Measurements from ENCODE around the gene EXOC6B.

EXOC6B gene

DNA sequence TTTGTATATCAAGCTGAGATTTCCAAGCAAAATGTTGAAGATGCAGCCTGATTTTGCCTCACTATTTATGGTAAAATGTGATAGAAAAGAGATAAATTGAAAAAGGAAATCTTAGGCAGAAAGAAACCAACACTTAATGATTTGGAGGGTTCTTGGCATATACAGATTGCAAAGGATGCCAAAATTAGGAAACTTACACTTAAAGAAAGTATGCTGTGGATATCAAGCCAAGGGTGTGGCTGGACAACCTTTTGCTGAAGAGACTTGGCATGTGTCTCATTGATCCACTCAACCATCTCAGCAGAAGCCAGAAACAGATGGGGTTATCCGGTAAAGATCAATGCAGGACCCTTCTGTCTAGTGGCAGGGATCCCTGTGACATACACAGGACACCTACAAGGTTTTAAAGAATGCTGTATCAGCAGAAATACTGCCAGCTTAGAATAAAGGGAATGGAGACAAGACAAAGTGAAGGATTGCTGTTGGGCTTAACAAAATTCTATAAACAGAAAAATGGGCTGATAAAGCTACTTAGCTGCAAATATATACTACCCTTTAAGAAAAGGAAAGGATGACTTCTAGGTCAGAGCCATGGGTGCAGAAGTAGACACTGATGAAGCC, 570.9 kb downstream of the EXOC6B start:
- DNase-seq = no peak

DNA sequence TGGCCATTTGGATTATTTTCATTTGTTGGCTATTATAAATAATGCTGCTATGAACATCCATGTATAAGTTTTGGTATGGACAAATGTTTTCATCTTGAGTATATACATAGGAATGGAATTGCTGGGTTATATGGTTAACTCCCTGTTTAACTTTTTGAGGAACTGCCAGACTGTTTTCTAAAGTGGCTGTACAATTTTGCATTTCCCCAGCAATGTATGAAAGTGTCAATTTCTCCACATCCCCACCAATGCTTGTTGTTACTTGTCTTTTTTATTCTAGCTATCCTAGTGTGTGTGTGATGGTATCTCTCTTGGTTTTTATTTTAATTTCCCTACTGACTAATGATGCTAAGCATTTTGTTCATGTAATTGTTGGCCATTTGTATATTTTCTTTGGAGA, 587.5 kb downstream of the EXOC6B start:
- no peak for DNase-seq

DNA sequence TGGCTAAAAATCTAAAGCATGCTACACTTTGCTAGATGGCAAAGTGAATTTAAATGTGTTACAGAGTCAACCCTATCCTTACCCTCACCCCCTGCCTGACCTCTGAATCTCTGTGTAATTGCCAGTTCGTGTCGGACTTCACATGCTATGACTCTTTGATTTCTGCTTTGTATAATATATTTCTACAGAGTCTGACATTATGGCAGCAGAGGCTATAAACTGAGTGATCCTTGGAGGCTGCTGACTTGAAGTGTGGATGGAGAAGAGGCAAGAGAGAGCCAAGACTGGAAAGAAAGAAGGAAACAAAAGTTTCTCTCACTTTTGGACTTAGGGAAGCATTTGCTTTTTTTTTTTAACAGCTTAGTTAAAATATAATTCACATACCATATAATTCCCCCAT, 588.3 kb downstream of the EXOC6B start:
- no peak for DNase-seq

DNA sequence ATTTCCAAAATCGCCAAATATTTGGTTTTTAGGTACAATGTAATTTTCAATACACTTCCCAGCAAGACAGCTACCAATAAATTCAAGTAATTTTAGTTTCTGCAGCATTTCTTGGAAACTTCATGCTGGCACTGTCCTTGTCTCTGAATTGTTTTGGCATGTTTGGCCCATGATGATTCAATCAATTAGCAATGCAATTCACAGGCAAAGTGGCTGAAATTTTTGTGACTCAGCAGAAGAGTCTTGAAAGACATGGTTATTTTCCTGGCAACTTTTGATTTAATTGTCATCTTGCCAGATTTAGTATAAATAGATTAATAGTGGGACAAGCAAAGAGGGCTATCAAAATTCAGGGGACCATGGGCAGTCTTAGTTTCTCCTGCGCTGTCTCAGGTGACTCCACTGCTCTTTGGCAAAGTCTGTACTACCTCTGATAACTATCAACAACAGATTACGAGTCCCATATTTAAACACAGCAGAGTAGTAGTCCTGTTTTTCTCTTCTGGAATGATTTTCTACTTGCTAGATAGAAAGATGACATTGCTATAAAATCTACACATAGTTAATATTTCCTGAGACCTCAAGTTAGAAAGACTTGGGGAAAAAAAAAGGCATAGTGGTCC, 589.3 kb downstream of the EXOC6B start:
- no peak for DNase-seq

DNA sequence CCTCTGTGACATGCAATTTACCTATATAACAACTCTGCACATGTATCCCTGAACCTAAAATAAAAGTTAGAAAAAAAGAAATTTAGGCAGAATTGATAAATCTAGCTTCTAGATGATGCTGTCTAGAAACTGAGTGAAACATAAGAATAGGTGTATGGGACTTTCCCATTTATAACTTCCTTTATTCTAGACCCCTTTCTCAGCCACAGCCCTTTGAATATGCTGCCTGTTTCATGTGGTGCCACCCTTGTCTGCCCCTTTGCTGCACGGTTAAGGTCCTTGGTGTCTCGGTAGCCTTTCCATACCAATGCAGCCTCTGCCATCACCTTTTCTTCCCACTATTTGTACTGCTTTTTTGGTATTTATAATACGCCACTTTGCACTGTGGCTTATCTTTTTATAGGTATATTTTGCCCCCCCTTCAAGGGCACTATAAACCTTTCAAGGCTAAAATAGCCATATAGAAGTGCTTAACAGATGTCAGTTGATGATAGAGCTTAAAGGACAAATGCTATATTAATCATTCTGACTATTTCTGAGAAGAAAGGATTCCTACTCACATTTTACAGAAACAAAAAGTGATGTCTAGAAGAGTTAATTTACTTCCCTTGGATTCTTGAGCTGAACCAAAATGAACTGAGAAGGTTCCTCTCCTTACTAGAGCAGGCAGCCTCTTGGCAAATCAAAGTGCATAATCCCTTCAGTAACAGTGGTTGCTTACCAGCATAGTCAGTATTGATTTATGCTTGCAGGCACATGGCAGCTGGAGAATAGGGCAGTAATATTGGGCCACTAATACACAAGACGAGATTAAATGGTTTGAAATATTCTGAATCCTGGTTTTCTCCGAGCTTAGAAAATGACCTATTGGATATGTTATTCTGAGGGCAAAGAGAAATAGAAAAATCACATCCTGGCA, 590.1 kb downstream of the EXOC6B start:
- no peak for DNase-seq

DNA sequence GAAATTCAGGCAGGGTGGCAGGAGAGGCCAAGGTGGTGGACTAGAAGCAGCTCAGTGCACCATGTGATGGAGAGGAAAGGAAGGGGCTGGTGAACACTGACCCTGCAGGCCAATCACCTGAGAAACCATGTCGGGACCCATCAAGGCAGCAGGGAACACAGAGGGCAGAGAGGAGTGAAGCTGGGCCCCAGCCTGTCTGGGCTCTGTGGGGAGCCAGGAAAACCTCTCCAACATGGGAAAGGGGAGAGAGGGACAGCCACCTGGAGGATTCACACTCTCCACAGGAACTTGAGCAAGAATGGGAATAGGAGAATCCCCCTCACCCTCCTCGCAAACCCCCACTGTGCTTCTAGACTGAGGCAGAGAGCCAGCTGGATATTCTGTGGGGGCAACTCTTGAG, 592.6 kb downstream of the EXOC6B start:
- no peak for DNase-seq

DNA sequence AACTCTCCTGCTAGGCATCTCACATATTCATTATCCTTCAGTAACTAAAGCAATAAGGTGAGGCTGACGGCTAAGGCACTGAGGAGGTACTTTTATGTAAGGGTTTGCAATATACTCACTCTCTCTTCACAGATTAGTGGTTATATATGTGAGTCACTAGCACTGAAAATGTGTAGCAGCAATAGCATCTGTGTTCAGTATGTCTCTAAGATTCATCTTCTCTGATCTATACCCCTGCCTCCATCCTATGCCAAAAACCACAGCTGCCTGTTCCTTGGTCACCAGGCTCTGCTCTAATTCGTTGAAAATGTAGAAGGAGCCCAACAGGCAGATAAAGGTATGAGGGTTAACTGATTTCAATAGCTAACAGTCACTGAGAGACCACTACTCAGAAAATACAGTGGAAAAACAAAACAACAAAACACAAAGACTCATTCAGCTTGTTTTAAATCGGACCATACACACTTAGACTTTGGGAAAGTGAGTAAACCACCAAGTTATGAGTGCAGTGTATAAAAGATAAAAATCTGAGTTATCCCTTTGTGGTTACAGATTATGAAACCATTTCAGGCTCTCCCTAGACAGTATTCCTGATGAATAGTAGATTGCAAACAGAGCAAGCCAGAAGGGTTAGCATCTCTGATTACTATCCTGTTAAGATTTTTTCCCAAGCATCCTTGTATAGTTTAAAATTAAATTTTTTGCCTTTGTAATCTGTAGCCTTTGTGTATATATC, 602.8 kb downstream of the EXOC6B start:
- no peak for DNase-seq

DNA sequence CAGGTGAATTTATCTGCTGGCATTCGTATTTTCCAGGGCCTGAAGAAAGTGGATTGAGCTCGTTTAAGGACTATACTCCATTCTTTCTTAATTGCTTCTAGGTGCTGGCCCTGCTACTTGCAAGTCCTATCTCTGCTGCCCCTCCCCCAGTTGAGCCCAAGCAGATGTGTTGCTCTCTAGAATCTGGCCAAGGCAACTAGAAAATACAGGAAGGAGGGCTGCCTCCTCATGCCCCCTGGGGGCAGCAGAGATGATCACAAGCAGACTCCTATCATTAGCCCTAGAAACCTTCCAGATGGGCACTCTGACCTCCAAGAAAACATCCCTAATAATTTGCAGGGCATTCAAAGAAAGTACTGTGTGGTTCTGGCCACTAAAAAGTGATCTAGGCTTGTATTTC, 605.7 kb downstream of the EXOC6B start:
- no peak for DNase-seq

DNA sequence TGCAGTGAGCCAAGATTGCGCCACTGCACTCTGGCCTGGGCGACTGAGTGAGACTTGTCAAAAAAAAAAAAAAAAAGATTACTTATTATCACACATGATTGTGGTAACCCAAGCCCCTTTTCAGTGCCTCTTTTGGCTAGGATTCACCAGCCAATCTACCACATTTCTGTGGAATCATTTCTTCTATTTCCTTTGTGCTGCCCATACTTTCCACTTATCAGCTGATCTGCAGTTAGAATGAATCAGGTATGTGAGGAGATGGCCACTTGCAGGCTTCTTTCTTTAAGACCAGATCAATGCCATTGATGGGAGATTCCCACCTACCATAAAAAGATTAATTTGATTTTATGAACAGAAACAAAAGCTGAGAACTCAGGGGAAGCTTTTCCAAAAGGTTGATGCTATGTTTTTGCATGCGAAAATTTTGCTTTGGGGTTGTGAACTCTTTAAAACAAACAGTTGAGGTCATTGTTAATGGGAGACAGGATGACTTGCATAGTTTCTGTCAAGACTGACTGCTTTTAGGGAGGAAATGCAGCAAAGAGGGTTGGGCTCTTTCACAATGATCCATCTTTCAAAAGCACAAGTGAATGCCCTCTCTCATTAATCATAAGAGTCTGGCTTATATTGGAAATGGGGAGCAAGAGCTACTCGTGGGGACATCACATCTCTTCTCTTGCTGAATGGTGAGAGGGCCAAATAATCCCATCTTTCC, 611.2 kb downstream of the EXOC6B start:
- DNase-seq = no peak

DNA sequence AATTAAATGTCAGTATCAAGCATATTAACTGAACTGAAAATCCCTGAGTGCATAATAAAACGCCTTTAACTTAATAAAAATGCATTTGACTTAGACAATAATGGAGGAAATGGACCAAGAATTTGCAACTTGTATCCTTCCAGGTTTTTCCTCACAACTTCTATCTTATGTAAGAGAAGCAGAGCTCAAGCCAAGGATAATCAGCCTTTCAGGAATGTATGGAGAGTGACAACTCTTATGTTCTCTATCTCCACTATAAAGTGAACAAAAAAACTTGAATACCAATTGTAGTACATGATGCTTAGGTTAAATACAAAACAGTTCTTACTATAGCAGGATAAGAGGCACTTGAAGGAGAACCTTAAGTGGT, 613.4 kb downstream of the EXOC6B start:
- DNase-seq = no peak

DNA sequence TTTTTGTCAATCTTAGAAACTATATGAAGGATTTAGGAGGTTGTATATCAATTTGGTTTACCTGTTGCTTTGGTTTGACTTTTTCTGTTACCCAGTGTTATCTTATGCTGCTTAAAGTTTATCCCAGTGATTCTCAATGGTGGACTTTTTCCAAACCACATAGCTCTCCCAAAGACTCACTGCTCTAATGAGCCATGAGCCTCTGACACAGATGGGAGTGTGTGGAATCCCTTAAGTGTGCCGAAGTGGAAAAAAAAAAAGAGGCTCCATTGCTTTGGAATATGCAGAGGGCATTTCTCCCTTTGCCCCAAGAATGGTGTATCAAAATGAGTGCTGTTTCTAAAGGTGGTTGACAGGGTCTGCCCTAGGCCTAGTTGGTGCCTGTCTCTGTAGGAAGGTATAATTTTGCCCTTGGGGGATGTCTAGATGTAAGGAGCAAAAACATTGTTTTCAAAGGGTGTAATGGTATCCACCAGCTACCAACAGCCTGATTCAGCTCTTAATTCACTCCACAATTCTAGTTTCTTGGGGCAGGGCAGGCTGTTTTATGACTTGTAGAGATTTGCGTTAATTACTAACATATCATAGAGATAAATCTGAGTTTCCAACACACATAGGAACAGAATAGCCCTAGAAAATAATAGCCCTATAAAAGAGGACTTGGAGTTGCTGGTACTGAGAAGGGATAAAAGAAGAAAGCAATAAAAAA, 613.9 kb downstream of the EXOC6B start:
- no peak for DNase-seq

DNA sequence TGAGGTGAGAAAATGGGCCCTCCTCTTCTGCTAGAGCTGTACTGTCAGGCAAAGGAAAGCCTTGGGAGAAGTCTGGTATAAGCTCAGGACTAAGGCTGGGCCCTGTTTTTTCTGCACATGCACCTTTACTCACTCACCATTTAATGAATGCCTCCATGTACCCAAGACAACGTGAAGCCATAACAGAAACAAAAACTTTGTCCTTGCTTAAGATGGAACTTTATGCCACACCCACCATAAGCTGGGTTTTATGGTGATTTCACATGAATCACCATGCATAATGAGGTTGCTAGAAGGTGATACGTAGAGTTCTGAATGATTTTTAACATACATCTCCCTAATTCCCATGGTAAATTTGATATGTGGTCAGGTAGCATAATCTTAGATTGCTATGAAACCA, 614.5 kb downstream of the EXOC6B start:
- DNase-seq = no peak

DNA sequence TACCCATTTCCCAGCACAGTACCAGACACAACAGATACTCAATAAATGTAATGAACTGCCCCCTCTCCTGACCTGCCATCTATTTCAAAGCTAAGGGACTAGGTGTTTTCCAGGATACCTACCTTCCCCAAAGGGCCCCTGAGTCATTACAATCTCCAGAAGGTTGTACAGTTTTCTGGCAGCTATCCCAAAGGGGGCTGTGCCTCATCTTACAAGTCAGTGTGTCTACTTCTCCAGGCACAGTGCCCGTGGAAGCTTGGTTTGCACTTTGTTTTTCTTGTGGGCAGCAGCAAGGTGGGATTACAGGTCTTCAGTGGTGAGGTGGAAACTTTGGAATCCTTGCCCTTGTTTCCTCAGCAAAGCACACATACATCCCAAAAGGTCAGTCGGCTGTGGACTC, 615.4 kb downstream of the EXOC6B start:
- DNase-seq = no peak

DNA sequence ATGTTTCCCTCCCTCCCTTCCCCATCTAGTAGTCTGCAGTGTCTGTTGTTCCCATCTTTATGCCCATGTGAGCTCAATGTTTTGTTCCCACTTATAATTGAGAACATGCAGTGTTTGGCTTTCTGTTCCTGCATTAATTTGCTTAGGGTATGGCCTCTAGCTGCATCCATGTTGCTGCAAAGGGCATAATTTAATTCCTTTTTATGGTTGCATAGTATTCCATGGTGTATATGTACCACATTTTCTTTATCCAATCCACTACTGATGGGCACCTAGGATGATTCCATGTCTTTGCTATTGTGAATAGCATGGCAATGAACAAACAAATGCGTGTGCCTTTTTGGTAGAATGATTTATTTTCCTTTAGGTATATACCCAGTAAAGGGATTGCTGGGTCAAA, 617.6 kb downstream of the EXOC6B start:
- no peak for DNase-seq

DNA sequence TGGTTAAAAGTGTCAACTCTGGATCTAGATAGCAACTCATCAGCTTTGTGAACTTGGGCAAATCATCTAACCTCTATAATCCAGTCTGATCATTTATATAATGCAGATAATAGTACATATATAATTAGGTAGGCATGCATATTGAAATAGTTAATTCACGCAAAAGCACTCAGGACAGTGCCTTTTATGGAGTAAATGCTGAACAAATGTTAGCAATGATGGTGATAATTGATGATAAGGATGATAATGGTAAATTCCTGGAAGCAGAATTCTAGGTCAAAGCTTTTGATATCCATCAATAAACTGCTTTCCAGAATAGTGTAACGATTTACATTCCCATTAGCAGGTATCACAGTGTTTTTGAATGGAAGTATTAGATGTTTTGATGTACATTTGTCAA, 618.5 kb downstream of the EXOC6B start:
- DNase-seq = no peak

DNA sequence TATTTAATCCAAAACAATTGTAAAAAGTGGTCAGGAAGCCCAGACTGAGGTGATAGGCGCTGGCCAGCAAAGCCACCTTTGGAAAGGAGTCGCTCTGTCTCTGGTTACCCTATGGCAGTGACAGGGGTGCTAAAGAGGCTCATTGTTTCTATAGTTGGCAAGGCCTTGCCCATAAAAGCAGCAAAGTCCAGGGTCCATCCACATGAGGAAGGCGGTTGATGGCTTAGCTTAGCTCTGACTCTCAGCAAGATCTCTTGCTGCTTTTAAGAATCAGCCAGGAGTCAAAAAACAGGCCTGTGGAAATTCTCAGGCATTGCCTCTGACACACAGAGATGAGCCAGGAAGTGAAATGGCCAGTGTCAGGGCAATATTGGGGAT, 620.3 kb downstream of the EXOC6B start:
- no peak for DNase-seq

DNA sequence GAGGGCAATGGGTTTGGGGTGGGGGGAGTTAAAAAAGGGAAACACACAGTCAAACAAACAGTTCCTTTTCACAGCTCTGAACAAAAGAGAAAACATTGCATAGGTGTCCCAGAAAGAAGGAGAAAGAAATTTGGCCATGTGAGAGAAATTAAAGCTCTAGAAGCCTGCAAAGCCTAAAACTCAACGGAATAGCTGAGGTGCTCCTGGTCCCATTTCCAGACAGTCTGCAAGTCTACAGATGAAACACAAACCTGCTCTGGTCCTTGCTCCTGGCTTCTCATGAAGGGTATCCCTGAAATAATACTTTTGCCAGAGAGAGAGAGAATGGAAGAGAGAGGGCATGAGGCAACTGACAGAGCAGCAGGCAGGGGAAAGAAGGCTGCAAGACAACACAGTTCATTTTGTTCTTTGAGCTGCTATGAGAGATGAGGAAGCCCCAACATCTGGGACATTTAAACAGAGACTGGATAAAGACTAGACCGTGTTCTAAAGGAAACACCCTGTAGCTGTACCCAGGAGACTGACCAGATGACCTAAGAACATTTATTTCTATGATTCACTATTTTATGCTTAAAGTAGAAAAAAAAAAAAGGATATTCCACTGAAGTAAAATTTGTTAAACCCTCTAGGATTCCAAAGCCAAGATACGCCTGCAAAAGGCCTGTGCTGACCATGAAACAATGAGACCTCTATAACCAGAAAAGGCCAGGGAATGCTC, 620.9 kb downstream of the EXOC6B start:
- no peak for DNase-seq

DNA sequence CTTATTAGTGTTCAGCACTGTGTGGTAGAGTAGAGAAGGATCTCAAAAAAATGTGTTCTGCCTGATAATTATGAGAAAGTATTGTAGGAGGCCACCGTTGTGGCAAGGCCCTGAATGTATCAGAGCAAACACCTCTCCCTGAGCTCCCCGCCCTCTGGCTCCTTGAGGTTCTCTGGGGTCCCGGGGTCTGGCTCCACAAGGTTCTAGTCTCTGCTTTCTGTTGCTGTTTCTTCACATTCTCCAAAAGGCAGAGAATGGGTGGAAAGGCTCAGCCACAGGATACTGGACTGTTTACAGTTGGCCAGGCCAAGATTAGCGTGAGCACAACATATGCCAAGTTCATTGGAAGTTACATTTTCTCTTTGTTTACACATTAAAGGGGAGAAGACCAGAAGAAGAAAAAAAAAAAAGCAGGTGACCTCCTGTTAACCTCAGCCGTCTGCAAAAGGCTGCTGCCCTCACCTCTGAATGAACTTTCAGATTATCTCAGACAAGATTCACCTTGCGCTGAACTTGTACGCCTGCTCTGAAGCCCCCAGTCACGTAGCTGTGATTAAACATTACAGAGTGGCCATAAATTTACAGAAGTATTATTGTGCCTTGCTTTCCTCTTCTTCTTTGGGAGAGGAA, 621.6 kb downstream of the EXOC6B start:
- no peak for DNase-seq

DNA sequence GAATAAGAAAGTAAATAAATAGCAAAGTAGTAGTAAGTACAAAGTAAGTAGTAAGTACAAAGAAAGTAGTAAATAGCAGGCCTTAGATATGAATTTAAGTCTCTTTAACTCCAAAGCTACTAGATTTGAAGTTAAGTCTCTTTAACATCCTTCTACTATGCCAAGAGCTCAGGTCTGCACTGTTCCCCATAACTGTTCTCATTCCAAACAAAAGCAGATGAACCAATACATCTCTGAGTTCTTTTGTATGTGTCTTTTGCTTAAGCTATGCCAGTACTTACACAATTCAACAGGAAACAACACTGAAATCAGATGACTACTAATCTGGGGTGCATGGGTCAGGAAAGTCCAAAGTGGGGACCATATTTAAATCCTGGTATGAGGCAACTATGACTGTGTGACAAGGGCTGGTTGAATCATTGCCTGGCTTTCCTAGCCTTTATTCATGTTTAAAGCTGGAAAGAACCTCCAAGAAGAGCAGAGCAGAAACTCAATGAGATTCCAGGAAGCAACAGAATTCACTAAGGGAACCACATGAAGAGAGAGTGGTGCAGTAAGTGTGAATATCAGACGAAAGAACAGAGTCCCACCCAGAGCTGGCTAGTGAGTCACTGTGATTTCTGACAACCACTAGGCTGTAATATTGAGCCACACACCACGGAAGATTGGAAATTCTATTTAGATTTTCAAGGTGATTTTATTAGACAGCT, 627.1 kb downstream of the EXOC6B start:
- DNase-seq = no peak

DNA sequence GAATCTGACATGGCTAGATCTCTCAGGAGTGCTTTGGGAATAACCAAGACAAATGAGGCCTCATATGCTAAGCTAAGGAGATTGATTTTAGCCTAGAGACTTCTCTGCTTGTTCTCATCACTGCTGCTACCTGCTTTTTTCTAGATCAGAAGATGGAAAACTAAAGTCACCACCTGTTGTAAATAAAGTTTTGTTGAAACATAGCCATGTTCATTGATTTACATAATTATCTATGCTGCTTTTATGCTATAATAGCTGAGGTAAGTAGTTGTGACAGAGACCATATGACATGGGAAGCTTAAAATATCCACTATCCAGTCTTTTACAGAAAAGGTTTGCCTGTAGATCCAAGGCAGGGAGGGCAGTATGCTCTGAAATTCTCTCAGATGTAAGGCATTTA, 632.1 kb downstream of the EXOC6B start:
- DNase-seq = no peak

Data from NCI-H1417 treated with DMSO at 0.1 percent for 48 hours (cell line).